D341Med (cell line): ENCODE results near the gene DCAF15.

Source experiments
- DNase-seq: peaks from one replicate; pipeline ENCODE4 v3.0.0; 2012; ENCODE audit warnings: low spot score

Gene DCAF15

DNA sequence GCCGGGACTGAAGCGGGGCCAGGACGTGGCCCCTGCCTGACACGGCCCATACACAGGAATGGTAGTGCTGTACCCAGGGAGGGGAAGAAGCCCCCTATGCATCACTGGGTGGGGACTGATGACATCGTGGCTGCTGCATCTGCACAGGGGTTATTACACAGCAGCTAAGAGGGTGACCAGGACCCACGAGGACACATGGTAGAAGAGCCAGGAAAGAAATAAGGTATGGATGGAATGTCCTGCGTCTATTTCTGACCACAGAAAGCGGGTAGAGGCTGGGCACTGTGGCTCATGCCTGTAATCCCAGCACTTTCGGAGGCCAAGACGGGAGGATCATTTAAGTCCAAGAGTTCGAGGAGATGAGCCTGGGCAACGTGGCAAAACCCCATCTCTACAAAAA lies 24.1 kb downstream of the DCAF15 start:
- no peak for DNase-seq

DNA sequence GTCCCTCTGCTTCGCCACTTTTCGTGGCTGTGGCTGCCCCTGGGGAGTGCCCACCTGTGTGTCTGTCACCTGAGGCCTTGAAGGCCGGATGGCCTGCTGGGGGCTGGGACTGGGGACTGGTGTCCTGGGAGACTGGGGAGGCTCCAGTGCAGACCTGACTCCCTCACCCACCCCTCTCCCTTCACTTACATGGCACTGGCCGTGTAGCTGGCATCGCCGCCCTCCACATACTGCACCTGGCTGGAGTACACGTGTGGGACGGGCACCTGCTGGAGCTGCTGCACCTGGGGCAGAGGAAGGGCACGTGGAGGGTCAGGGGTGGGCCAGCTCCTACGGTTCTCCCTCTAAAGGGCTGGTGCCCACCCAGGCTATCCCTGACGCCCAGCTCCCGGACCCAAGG lies 25.5 kb downstream of the DCAF15 start:
- DNase-seq: no peak

DNA sequence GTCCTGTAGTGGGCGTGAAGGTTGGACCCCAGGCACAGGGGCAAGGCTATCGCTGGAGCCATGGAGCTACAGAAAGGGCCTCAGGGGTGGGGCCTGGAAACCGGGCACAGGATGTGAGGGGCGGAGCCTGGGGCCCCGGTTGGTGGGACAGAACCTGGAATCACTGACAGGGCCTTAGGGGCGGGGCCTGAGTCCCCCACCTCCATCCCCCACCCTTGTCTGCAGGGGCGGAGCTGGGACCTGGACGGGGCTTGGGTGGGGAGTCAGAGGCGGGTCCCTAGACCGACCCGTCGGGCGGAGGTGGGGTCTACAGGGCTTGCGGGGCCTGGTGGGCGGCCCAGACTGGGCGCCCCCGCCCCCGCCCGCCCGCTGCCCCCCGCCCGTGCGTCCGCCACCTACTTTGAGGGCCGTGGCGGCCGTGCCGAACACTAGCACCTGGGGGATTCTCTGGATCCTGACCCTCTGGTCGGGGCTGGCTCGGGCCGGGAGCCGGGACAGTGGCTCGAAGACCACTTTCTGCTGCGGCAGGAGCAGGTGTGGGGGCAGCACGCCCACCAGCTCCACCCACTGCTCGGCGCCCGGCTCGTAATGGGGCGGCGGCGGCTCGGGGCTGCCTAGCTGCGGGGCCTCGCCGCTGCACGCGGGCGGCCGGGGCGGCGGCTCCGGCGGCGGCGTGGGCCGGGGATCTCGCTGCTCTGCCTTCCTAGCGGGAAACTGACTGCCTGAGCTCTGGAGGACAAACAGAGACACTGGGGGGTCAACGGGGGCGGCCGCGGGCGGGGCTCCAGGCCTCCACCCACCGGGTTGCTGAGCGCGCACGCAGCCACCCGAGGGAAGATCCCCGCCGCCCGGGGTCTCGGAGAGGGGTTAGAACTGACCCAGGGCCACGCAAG lies 26.3 kb downstream of the DCAF15 start:
- peak; percentile 41 for DNase-seq

DNA sequence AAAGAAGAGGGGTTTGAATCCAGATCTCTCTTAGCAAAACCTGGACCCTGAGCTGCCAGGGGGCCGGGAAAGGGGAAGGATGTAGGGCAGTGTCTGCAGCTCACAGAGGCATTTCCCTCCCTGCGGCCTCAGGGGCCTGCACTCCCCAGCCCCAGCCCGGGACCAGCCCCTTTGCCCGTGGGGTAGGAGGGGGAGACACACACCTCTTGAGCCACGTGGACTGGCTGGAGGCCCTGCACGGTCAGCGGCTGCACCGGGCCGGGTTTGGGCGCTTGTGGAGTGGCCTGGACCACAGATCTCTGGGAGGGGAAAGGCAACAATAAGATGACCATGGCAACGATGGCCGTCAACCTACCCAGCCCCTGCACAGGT lies 26.9 kb downstream of the DCAF15 start:
- DNase-seq: no peak

DNA sequence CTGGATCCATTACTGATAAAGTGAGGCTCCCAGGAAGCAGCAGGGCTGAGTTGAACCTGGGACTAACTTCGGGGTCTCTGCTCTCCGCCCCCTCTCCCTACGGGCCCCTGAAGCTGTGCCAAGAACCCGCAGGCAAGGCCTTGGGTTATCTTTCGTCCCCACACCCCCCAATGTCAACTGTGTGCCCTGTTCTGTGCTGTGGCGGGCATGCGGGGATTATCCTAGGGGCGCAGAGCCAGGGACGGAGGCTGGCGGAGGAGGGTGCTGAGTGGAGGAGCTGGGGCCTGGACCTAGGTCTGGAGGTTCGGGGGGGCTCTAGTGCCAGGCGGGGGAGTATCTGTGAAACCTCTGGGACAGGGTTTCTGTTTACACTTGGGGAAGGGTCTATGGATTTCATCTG lies 27.4 kb downstream of the DCAF15 start:
- no peak for DNase-seq

DNA sequence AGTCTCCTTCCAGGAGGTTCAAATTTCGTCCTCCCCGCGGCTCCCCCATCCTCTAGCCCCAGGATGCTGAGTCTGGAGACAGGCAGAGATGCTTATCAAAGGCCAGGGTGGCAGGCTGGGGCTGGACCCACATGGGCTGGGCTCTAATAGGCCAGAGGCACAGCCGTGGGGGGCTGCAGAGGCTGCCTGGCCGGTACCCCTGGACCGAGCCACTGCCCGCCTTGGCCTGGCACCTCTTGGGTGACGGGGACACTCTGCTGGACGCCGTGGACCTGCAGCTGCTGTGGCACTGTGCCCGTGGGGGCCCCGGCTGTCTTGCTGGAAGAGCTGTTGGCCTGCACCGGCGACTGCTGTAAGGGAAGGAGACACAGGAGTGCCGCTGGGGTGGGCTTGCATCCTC lies 28.0 kb downstream of the DCAF15 start:
- no peak for DNase-seq

DNA sequence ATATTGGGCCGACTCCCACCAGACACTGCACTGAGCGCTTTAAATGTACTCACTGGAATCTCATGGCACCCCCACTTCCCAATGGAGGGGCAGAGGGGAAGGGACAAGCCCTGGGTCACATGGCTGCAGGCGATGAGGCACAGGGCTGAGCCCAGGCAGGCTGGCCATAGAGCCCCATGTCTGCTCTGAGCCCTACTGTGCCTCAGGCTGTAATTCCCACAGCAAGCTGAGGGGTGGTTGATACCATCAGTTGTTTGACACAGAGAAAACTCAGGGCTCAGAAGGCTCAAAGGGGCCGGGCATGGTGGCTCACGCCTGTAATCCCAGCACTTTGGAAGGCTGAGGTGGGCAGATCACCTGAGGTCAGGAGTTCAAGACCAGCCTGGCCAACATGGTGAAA lies 28.7 kb downstream of the DCAF15 start:
- DNase-seq: no peak

DNA sequence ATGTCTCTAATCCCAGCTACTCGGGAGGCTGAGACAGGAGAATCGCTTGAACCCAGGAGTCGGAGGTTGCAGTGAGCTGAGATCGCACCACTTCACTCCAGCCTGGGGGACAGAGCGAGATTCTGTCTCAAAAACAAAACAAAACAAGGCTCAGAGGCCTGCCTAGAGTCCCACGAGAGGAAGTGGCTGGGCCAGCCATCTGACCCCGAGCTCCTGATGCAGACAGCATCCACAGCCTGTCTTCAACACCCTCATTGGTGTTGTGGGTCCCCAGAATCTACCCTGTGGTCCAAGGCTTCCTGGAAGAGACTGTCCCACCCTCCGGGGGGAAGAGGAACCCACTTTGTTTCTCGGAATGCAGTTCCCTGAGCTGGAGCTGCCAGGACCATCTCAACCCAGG lies 29.2 kb downstream of the DCAF15 start:
- DNase-seq: no peak

DNA sequence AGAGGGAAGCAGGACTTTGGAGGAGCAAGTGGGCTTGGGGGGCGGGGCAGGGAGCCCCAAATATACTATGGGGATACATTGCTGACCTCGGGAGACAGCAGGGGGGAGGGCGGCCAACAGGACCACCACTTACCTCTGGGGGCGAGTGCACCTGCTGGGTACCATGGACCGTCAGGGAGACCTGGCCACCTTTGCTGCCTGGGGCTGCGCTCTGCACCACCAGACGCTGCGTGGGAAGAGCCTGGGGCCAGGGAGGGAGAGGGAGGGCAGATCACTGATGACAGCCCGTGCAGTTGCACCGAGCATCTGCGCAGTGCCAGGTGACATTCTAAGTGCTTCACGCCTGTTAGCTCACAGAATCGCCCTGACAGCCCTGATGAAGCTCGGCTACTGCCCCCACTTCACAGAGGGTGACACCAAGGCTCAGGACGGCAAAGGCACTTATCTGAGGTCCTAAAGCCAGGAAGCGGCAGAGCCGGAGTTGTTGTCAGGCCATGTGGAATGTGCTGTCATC lies 29.7 kb downstream of the DCAF15 start:
- no peak for DNase-seq

DNA sequence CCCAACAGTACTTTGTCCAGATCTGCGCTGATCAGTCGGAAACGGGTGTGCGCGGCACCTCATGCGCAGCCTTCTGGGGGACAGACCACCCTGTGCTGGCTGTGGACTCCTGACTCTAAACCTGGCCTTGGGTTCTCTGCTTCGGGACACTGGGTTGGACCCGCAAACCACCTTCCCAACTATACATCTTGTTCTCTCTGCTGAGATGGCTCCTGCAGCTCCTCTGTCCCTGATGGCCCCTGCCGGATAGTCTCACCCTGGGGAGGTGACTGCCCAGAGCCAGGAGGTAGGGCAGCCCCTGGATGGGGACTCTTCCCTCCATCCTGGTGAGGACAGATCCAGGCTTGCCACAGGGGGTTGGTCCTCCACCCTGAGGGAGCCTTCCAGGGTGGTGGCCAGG lies 30.5 kb downstream of the DCAF15 start:
- no peak for DNase-seq

DNA sequence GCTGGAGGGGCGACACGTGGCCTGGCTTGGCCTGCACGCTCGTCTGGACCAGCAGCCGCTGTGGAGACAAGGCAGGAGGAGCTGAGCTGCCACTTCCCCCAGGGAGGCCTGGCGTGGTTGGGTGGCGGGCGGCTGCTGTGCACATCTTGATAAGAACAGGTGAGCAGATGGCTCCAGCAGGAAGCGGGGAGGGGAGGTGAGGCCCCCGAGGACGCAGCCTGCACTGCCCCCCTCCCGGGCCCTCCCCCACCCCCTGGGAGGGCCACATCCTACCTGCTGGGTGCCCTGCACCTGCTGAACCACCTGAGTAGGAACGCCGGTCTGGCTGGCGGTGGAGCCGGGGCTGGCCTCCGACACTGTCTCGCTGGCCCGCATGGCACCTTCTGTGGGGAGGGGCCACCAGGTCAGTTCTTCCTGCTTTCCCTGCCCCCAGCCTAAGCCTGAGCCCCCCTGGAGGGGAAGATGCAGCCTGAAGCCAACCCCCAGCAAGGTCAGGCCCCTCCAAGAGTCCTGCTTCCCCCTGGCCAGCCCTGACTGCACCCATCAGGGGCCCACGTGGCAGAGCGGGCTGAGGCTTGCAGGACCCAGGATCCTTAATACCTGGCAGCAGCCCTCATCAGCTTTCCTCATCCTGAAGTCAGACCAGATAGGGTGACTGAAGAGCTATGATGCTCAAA lies 31.0 kb downstream of the DCAF15 start:
- DNase-seq: no peak

DNA sequence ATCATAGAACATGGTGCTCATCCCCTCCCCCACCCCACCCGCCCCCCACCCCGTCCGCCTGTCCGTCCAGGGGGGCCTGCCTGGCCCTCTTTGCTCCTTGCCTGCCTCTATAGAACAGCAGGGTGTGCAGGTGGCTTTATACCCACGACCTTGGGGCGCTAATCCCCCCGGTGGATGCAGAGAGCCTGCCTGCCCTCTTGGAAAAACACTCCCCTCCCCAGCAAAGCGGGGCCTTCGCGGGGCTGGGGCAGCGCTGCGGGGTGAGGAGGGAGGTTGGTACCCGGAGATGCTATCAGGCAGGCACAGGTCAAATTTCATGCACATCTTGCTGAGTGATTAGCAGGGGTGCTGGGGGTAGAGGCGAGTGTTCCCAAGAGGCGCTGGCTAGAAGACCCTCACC lies 31.9 kb downstream of the DCAF15 start:
- peak; percentile 51 for DNase-seq

DNA sequence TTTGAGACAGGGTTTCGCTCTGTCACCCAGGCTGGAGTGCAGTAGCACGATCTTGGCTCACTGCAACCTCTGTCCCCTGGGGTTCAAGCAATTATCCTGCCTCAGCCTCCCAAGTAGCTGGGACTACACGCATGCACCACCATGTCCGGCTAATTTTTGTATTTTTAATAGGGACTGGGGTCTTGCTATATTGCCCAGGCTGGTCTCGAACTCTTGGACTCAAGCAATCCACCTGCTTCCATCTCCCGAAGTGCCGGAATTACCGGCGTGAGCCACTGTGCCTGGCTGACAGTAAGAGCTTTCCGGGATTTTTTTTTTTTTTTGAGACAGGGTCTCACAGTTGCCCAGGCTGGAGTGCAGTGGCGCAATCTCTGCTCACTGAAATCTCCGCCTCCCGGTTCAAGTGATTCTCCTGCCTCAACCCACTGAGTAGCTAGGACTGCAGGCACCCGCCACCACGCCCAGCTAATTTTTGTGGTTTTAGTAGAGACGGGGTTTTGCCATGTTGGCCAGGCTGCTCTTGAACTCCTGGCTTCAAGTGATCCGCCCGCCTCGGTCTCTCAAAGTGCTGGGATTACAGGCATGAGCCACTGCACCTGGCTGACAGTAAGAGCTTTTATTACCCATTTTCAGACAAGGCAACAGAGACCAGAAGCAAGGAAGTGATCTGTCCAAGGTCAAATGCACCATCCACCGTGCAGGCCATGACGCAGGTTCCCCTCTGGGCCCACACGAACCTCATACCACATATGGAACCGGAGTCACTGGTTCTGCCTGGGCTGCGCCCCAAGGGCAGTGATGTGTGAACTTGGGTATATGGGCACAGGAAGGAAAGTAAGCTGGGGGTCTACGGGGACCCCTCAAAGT lies 32.8 kb downstream of the DCAF15 start:
- DNase-seq: no peak

DNA sequence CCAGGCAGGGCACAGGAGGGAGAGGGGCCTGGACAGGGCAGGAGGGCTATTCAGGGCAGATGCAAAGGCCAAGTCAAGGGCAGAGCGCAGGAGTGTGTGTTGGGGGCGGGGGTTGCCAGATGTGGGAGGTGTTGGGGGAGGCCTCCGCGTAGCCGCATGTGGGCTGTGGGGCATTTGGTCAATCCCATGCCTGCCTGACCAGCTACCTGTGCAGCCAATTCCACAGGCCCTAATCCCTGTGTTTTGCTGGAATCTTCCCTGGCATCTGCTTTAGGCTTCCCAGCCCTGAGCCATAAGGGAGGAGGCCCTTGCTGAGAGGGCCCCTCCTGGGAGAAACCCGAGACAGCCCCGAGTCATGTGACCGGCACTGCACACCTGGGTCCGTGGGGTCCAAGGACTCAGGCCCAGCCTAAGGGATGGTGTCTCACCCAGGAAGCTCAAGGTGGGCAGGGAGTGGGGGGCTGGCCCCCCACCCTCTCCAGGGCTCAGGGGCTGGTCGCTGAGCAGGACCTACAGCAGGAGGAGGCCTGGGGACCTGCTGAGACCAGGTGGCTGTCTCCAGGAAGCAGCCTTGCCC lies 33.5 kb downstream of the DCAF15 start:
- DNase-seq: peak; percentile 46

DNA sequence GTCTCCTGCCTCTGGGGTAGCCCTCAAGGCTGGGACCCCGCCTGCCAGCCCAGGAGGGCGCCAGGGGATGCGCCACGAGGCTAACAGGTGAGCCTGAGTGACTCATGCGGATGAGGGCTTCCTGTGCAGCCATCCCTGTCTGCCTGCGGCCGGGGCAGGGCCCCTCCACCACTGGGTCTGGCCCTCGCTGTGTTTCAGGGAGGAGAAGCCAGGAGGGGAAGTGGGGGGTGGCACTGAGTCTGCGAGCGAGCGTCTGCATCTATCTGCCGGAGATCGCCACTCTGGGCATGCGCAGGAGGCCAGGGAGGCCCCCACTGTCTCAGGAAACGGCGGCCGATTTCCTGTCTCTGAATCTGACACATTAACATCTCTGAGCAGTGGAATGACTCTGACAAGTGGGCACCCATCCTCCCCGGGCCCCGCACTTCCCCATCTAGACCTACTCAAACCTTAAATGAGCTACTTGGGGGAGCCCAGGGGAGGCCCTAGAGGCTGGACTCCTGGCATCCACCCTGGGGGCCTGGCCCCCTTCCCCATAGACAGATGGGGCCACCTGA lies 34.1 kb downstream of the DCAF15 start:
- DNase-seq: no peak

DNA sequence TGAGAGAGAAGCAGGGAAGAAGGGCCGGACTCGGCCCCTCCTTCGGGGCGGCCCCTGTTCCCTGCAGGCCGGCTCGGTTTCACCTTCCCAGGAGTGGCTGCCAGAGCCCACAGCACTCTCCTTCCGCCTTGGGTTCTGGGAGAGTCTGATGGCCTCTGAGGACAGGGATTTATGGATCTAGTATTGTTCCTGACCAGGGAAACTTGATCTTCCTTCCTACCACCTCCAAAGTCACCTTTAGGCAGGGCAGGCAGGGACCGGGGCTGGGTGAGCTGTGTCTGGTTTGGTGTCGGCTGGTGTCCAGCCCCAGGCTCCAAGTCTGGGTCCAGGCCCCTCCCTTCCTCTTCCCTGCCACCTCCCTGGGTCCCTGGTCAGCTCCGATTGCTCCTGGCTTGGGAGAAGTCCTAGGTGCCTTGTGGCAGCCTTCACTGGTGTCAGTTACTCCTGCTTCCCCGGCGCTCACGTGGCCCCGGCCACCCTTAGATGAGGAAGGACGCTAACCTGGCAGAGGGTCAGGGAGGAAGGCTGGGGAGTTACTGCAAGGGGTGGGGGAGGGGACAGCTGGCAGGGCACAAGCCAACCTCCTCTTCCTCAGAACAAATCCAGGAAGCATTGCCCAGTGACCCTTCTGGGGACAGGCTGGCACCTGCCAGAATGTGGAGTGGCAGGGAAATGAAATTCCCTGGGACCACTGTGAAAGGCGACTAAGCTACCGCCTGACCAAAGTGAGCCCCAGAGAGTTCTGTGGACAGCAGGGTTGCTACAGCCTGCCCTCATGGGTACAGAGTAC lies 35.0 kb downstream of the DCAF15 start:
- peak; percentile 28 for DNase-seq

DNA sequence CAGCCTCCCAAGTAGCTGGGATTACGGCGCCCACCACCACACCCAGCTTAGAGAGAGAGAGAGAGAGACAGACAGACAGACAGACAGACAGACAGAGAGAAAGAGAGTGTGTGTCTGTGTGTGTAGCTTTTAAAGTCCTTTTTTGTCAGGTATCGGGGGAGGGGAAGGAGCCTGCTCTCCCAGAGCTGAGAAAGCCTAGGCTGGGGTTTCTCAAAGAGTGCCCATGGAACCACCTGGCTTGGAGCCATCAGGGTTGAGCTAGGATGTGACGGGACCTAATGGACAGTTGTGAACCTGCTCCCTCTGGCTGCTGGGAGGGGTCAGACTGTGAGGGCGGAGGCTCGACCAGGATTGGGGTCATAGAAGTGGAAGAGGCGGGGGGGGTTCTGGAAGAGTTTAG lies 37.2 kb downstream of the DCAF15 start:
- DNase-seq: no peak

DNA sequence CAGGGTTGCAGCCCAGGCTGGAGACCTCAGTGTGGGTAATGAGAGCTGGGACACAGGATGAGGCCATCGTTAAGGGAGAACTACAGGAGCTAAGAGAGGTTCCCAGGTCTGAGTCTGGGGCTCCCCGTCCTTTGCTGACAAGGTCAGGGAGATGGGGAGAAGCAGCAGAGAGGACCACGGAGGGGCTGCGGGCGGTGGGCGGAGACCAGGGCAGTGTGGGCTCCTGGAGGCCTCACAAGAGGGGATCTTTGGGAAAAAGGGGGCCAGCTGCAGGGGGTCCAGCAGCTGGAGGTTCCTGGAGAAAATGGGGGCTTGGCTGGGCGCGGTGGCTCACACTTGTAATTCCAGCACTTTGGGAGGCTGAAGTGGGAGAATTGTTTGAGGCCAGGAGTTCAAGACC lies 37.8 kb downstream of the DCAF15 start:
- no peak for DNase-seq

DNA sequence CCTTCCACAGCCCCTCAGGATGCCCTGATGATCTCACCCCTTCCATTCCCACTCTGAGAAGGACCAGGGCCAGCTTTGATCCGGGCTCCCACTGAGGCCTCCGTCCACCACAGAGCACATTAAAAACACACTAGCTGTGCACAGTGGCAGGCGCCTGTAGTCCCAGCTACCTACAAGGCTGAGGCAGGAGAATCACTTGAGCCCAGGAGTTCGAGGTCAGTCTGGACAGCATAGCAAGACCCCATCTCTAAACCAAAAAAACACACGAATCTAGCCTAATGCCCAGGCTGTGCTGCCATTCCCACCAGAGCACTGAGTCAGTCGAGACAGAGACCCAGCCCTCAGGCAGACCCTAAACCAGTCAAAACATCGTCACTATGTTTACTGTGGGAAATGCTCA lies 39.7 kb downstream of the DCAF15 start:
- DNase-seq: no peak

DNA sequence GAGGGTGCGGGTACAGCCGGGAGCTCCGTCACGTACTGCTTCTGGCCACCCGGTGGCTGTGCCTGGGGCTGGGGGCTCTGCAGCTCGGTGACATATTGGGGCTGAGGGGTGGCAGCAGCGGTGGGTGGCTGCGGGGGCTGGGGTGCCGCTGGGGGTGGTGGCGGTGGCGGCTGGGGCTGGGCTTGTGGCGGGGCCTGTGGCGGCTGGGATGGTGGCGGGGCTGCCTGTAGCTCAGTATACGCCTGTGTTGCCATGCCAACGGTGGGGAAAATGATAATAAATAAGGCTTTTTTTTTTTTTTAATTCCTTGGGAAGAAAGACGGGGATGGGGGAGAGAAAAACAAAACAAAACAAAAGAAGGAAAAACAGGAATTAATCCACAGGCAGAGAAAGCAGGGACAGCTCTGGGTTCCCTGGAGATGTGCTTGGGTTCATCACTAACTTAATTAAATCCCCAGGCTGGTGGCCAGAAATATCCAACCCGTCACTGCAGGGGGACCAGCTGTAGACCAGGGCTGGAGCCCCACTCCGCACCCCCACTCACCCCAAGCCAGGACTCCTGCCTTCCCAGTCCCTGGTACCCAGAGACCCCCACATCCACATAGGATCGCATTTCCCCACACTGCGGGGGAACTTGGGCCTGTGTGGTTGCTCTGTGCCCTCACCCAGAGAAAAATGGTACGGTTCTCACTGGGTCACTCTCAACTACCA lies 41.4 kb downstream of the DCAF15 start:
- peak; percentile 82 for DNase-seq
